Stomach (tissue), 4 donors: ENCODE measurements around the gene TBCEL.

Source experiments
- CTCF ChIP-seq, 7 experiments: fragments of 450-650 bp in 4 of 7; fragments of 200-600 bp in 3 of 7; sonication (generic) in 3 of 7; IDR thresholded peaks; one replicate each; pipeline ENCODE4 v1.5.1; 2016 to 2019; ENCODE audit warnings: antibody characterized with exemption in 7 of 7, control low read depth in 2 of 7, mild to moderate bottlenecking in 1 of 7
- EP300 ChIP-seq: sonication (generic); formaldehyde crosslinking; IDR thresholded peaks from one replicate; pipeline ENCODE4 v1.6.1; 2017; ENCODE audit warnings: antibody characterized with exemption
- POLR2A ChIP-seq, 4 donors: fragments of 450-650 bp; IDR thresholded peaks; one replicate each; pipeline ENCODE4 v1.6.1; 2016; ENCODE audit warnings: antibody characterized with exemption in 4 of 4, control low read depth in 2 of 4, mild to moderate bottlenecking in 1 of 4, moderate library complexity in 1 of 4
- POLR2AphosphoS5 ChIP-seq, 3 donors: sonication (generic); formaldehyde crosslinking; IDR thresholded peaks; one replicate each; pipeline ENCODE4 v1.6.1; 2016; ENCODE audit warnings: antibody characterized with exemption in 3 of 3

DNA sequence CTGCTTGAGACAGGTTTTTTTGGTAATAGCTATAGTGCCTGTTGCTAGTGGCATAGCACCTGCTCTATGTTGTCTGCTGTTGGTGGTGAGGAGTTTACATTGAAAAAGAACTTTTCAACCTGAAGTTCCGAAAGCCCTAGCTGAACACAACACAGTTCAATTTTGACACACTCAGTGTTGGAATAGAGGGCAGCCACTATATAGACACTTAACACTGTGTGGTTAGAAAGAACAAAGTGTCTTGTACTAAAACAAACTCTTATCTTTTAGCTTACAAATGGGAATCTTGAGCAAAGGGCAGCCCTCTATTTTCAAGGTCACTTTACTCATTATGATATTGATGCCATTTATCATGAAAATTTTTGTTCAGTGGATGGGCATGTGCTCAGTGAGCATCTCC is 18.4 kb downstream of the TBCEL start:
- TF ChIP-seq CTCF (IDR thresholded peaks at IDR 0.05) (no peak), POLR2A (IDR thresholded peaks at IDR 0.05) (no peak), POLR2AphosphoS5 (IDR thresholded peaks at IDR 0.05) (no peak), EP300 (no peak)
